ENCODE results near the gene ARF3. TPM values are rescaled to one million over a fixed set of nuclear protein-coding genes. Genes with fewer than 3 reads are reported as not detected.
A peak's percentile ranks its signal among the peaks of the same experiment; 100 is the strongest.

ARF3 gene
- total RNA-seq, 4 donors from 2014 or later, result 65.1 to 89.3 (median 80.1) TPM

DNA sequence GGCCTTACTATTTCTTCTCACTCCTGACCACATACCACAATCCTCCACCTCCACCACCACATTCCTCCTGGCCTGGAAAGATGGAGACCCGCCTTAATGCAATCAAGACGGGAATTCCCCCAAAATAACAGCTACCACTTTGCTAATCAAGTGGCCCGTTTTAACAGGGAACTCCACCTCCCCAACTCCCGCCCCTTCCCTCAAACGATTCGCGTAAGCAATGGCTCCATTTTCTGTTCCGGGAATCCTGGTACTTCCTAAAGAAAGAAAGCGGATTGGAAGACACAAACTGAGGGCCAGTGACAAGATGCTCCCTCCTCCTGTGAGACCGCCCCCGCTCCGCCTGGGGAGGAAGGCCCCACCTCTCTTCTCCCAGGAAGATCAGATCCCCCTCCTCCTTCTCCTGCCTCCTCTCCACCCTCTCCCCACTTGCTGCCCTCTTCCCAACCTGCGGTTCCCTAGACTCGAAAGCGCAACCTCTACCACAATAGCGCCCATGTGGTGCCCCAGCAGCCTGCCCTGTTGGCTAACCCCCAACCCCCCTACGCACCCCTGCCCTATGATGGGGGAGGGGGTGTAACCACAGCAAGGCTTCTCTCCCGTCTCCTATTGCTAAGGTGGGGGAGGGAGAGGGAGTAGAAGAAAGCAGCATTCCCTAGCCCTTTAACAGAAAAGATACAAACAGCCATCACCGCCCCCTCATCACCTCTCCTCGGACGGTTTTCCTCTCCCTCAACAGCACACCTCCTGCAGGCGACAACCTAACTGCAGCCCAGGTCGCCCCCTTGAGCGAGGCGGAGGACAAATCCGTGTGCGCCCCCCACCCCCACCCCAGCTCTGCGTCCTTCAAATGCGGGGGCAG lies 777 bp downstream of the ARF3 start:
- intact Hi-C loops (cut with DNase I; ENCODE audit: low total_unique reads), result no loop called here
- DNase-seq (ENCODE audit: low spot score in 2 of 2), result peak; percentile 88 to 96
- WGBS, 2 donors, result 0 to 1% methylated on average over 29 of the region's 29 CpGs
- peak overlapping the region; percentile 99 for H3K4me3 ChIP-seq (ENCODE audit: low read depth, poor library complexity, severe bottlenecking)
- TF ChIP-seq, protein P1, sequence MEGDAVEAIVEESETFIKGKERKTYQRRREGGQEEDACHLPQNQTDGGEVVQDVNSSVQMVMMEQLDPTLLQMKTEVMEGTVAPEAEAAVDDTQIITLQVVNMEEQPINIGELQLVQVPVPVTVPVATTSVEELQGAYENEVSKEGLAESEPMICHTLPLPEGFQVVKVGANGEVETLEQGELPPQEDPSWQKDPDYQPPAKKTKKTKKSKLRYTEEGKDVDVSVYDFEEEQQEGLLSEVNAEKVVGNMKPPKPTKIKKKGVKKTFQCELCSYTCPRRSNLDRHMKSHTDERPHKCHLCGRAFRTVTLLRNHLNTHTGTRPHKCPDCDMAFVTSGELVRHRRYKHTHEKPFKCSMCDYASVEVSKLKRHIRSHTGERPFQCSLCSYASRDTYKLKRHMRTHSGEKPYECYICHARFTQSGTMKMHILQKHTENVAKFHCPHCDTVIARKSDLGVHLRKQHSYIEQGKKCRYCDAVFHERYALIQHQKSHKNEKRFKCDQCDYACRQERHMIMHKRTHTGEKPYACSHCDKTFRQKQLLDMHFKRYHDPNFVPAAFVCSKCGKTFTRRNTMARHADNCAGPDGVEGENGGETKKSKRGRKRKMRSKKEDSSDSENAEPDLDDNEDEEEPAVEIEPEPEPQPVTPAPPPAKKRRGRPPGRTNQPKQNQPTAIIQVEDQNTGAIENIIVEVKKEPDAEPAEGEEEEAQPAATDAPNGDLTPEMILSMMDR (IDR thresholded peaks at IDR 0.05), result no peak

DNA sequence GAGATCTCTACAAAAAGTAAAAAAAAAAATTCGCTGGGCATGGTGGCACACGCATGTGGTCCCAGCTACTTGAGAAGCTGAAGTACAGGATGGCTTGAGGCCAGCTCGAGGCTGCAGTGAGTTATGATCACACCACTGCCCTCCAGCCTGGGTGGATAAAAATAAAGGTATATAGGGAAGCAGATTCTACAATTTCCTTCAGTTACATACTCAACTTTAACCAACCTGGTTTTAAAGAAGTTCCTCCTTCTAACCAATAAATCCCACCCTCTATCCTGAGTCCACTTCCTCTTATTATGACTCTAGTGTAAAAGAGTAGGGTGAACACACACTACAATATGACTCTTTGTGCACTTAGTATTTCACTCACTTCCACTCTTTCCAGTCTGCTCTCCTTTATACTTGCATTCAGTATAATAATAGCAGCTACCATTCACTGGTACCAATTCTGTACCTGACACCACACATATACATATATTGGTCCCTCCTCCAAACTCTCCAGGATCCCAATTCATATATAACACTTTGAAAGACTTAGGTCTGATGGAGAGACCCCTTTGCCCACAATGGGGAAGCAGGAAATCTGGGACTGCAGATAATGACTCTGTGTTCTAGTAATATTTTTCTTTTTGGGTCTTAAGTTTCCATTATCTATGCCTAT lies 2.3 kb downstream of the ARF3 start:
- no peak overlapping the region for H3K4me3 ChIP-seq (ENCODE audit: low read depth, poor library complexity, severe bottlenecking)
- DNase-seq (ENCODE audit: low spot score in 2 of 2), result no peak
- TF ChIP-seq, protein P1 (IDR thresholded peaks at IDR 0.05), result no peak
- TF ChIP-seq POLR2A (IDR thresholded peaks at IDR 0.05), result no peak
- 54 to 68% methylated on average over 3 of the region's 3 CpGs for WGBS, 2 donors
- intact Hi-C loops (cut with DNase I; ENCODE audit: low total_unique reads), result no loop called here

DNA sequence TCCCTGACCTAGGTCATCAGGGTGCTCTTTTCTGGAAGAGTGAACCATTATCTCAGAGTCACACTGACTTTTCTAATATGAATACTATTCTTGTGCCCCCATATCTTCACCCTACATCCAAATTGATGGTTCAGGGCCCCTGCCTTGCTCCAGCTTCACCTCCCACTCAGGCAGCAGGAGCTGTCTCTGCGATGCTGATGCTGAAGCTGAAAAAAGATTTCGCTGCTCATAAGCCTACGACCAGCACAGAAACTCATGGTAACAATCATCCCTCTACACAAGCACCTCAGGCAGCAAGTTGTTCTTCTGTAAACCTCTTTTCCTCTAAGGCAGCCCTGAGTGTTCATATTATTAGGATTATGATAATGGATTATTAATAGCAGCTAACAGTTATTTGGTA lies 3.2 kb downstream of the ARF3 start:
- intact Hi-C loops (cut with DNase I; ENCODE audit: low total_unique reads), result no loop called here
- DNase-seq (ENCODE audit: low spot score in 2 of 2), result no peak
- TF ChIP-seq, protein P1 (IDR thresholded peaks at IDR 0.05), result no peak
- no peak for TF ChIP-seq POLR2A (IDR thresholded peaks at IDR 0.05)
- 93 to 99% methylated on average over 3 of the region's 3 CpGs for WGBS, 2 donors
- no peak overlapping the region for H3K4me3 ChIP-seq (ENCODE audit: low read depth, poor library complexity, severe bottlenecking)

DNA sequence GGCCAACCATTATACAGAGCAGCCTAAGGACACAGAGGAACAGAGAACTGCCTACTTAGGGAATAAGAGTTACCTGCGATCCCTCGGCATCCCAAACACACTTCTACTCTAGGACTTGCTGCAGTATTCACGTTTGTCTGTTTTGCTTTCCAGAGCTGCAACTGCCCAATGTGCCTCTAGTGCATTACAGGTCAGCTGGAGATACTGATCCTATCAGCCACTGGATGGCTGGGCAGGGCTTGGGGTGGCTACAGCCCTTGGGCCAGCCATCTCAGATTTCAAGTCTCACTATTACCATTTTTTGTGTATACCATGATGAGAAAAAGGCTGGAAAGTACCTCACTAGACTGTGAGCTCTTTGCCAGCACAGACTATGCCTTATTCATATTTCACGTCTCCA lies 4.6 kb downstream of the ARF3 start:
- intact Hi-C loops (cut with DNase I; ENCODE audit: low total_unique reads), result no loop called here
- TF ChIP-seq POLR2A (IDR thresholded peaks at IDR 0.05), result no peak
- TF ChIP-seq, protein P1 (IDR thresholded peaks at IDR 0.05), result no peak
- 84 to 95% methylated on average over 4 of the region's 4 CpGs for WGBS, 2 donors
- no peak for DNase-seq (ENCODE audit: low spot score in 2 of 2)
- H3K4me3 ChIP-seq (ENCODE audit: low read depth, poor library complexity, severe bottlenecking), result no peak overlapping the region

DNA sequence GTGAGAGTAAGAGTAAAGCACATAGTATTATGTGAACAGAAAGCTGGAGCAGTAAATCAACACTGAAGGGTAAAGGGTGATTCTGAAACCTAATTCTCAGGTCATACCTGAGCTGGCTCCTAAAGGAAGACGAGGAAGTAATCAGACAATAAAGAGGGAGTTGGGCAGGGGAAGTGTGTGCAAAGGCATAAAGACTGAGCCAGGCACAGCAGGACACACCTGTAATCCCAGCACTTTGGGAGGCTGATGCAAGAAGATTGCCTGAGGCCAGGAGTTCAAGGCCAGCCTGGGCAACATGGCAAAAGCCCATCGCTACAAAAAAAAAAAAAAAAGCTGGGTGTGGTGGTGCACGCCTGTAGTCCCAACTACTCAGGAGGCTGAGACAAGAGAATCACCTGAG lies 9.6 kb downstream of the ARF3 start:
- intact Hi-C loops (cut with DNase I; ENCODE audit: low total_unique reads), result no loop called here

More for the DNA sequence above, 9.6 kb downstream of the ARF3 start:
- WGBS, 2 donors, result 60 to 72% methylated on average over 3 of the region's 3 CpGs
- DNase-seq (ENCODE audit: low spot score in 2 of 2), result no peak
- no peak overlapping the region for H3K4me3 ChIP-seq (ENCODE audit: low read depth, poor library complexity, severe bottlenecking)
- TF ChIP-seq, protein P1 (IDR thresholded peaks at IDR 0.05), result no peak
- no peak for TF ChIP-seq POLR2A (IDR thresholded peaks at IDR 0.05)

Measured in lower leg skin (tissue), 4 donors.